K562 treated with DMSO at 1 percent for 48 hours (cell line): ENCODE measurements around the gene NABP2. TPM values are rescaled to one million over a fixed set of nuclear protein-coding genes. Genes with fewer than 3 reads are reported as not detected.

Experiments used
- total RNA-seq: library from RNA; unstranded; fragments of 300-600 nt; gene quantifications from 2 replicates; pipeline ENCODE4 v1.2.3, GENCODE V29; 2022; ENCODE audit warnings: low replicate concordance; ENCODE audit errors: extremely low read depth

Gene NABP2
- total RNA-seq, result not detected in 2 replicates

DNA sequence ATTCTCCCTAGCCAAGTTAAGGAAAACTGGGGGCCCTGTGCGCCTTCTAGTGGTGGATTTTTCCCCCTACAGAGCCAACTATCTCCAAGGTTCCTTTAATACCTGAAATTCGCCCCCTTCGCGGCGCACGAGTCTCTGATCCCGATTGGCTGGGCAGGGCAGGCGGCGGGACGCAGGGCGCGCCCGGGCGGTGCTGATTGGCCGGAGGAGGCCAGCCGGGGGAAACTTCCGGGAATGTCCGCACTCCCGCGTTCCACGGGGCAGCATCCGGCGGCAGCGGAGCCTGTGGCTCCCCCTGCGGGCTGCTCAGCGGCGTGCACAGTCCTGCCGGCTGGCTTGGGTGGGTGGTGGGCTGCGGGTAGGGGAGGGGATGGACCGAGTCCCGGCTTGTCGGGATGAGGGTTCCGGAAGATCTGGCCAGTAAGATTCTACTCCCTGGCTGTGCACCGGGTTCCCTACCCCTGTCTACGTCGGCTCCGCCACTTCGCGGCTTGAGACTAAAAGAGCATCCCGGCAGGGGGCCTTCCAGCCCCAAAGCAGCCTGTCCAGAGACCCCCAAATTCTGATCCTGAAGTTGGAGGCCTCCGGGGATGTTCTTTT, at the start of gene NABP2:
TSS of gene NABP2 (plus strand) at position 241 of the 600 bp plus-strand sequence. CDS start 515 bp downstream, outside the sequence.

DNA sequence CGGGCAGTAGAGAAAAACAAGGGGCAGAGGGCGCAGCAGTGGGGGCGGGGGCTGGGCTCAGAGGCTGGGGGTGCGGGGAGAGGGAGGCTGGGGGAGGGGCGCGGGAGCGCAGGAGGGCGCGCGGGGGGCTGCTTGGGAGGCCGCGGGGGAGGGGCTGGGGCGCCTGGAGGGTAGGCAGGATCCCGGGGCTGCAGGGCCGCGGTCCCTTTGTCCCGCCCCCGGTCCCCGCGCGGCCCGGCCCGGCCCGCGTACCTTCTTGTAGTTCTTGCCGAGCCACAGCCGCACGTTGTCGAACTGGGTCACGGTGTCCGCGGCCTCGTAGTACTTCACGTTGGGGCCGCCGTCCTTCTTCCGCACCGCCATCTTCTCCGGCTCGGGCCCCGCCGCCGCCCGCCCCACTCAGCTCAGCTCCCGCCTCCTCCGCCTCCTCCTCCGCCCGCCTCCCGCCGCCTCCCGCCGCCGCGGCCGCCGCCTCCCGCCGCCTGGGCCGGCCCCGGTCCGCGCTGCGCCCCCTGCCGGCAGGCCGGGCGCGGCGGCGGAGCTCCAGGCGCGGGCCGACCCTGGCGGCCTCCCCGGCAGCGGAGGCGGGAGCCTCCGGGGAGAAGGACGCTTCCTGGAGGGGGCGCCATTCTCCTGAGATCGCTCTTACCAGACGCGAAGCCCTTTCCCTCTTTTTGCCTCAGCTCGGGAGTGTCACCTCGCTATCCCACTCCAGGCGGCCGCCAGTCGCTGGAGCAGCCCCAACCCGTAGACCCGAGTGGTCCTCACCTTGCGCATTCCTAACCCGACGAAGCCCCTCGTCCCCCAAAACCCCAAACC, 34.8 kb upstream of the NABP2 start, which contains the start of gene SMARCC2:
TSS of gene SMARCC2 (minus strand) at position 385 of the 819 bp plus-strand sequence. CDS start at position 363, 22 bp downstream.

DNA sequence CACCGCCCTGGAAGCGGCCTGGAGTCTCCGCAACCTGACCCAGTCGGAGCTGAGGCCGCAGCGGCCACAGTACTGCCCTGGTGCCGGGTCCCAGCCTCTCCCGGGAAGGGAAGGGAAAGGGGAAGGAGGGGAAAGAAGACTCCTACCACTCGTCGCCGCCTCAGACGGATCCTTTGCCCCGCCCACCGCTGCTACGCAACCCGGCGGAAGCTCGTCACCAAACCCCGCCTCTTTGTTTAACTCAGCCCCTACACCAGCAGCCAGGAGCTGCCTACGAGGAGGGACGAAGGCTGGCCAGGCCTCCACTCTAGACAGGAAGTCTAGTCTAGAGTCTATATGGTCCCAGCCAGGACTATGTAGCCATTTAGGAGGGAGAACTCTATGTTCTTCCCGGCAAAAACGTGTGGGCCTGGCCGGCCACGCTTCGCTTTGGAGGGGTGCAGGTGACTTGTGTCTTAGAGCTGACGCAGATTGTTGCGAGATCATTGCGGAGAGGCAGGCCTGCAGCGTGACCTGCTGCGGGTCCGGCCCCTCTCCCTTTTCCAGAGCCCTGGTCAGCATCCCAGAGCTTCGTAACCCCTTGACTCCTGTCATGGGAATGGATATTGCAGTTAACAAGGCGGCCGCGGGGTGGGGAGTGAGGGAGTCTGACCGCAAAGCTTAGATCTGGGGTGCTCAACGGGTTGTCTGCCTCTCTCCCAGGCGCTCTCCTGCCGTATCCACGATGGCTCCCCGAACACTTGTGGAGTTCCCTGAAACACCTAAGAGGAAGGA, 2.2 kb upstream of the NABP2 start, which contains the start of gene RNF41:
TSS of gene RNF41 (minus strand) at position 166 of the 774 bp plus-strand sequence. CDS start 7,875 bp downstream, outside the sequence.

DNA sequence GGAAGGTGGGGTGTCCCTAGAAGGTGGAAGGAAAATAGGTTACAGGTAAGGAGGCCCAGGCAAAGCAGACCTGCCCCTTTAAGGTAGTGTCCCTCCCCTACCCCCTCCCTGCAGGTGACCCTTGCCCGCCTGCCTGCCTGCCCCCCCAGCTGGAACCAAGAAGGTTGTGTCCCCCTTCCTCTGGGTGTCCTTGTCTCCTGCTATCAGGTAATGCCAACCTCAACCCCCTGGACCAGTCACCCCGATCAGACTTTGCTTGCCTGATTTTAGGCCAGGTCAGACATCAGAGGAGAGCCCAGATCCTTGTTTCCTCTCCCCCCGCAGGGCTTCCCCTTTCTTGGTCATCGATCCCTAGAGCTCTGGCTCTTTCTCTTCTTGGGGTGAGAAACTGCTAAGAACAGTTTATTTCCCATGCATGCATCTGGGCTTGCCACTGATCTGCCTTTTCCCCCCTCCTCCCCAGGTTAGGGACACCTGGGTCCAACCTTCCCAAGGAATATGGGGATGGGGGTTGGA, 5.8 kb downstream of the NABP2 start, which contains the start of gene SLC39A5:
TSS of gene SLC39A5 (plus strand) at position 136 of the 516 bp plus-strand sequence. CDS start 1,224 bp downstream, outside the sequence.

DNA sequence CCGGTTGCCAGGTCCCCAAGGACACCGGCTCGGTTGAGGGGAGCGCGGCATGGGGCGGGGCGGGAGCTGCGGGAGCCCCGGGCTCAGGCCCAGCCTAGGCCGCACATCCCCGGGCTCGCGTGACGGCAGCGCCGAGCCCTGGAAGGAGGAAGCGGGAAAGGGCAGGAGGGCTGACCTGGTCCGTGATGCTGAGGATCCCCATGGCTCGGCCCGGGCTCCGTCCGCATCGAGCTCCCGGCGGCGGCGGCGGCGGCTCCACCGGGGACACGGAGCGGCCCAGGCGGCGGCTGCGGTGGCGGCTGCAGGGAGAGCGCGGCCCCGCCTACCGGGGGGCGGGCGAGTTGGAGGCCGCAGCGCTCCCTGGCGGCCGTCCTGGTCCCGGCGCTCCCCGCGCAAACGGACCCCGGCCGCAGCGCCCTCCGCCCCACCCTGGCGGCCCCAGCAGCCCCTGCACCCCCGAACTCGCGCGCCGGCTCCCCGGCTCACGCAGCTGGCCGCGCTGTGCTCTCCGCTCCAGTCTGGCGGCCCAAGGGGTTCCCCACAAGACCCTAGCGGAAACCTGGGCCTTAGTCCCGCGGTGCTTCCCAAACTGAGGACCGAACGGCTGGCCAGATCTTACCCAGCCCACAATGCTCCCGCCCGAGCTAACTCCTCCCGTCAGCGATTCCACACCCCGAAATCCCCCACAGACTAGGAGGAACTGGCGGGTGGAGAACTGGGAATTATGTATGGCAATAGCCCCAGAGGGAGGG, 34.1 kb downstream of the NABP2 start, which contains the start of gene ANKRD52:
TSS of gene ANKRD52 (minus strand) at position 317 of the 752 bp plus-strand sequence. CDS start at position 202, 115 bp downstream.

DNA sequence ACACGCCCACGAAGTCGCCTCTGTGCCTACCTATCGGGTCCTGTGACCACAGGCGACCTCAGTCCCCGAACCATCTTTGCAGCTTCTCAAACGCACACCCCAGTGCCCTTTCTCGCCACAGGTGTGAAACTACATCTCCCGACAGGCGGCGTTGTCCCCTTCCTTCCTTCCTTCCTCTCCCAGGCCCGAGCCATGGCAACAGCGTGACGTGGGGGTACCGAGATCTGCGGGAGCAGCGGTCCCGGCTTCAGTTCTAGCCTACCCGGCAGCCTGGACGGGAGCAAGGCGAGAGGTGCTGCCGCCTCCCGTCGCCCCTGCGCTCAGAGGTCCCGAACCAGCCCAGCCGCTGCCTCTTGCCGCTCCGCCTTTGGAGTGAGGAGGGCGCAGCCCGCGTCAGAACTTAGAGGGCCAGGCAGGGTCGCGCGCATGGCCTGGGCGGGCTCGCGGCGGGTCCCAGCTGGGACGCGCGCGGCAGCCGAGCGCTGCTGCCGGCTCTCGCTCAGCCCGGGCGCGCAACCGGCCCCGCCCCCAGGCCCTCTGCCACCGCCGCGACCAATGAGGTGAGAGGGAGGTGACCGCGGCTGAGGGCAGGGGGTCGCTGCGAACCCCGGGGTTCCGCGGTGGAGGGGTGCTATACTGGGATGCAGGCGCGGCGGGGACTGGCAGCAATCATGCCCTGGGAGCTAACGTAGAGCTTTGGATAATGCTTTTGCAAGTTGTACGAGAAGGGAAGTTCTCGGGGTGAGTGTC, 42.7 kb downstream of the NABP2 start, which contains the start of gene COQ10A:
TSS of gene COQ10A (plus strand) at position 250 of the 750 bp plus-strand sequence. CDS start at position 427, 177 bp downstream.

Other genes starting within 250 kb of the NABP2 start
- not detected in 2 replicates for gene SUOX, start 227.1 kb upstream of the NABP2 start, total RNA-seq
- not detected in 2 replicates for gene IKZF4, start 203.3 kb upstream of the NABP2 start, total RNA-seq
- gene RPS26, start 182.4 kb upstream of the NABP2 start, total RNA-seq, result not detected in 2 replicates
- gene ERBB3, start 144.2 kb upstream of the NABP2 start, total RNA-seq, result not detected in 2 replicates
- not detected in 2 replicates for gene PA2G4, start 119.8 kb upstream of the NABP2 start, total RNA-seq
- 6,813 TPM in 1 of 2 replicates, not detected in the other for gene RPL41, start 107.7 kb upstream of the NABP2 start, total RNA-seq
- gene ZC3H10, start 106.1 kb upstream of the NABP2 start, total RNA-seq, result not detected in 2 replicates
- 641 TPM in 1 of 2 replicates, not detected in the other for gene ESYT1, start 96.1 kb upstream of the NABP2 start, total RNA-seq
- not detected in 2 replicates for gene MYL6B, start 71.8 kb upstream of the NABP2 start, total RNA-seq
- gene MYL6, start 66.0 kb upstream of the NABP2 start, total RNA-seq, result 1,727 TPM in 1 of 2 replicates, not detected in the other
- not detected in 2 replicates for gene SMARCC2, start 34.9 kb upstream of the NABP2 start, total RNA-seq
- gene RNF41, start 2.4 kb upstream of the NABP2 start, total RNA-seq, result not detected in 2 replicates
- gene SLC39A5, start 5.7 kb downstream of the NABP2 start, total RNA-seq, result not detected in 2 replicates
- not detected in 2 replicates for gene ANKRD52, start 34.0 kb downstream of the NABP2 start, total RNA-seq
- gene COQ10A, start 42.6 kb downstream of the NABP2 start, total RNA-seq, result not detected in 2 replicates
- 326 TPM in 1 of 2 replicates, not detected in the other for gene CS, start 76.0 kb downstream of the NABP2 start, total RNA-seq
- gene CNPY2, start 91.6 kb downstream of the NABP2 start, total RNA-seq, result not detected in 2 replicates
- not detected in 2 replicates for gene PAN2, start 109.7 kb downstream of the NABP2 start, total RNA-seq
- gene IL23A, start 114.5 kb downstream of the NABP2 start, total RNA-seq, result not detected in 2 replicates
- gene STAT2, start 135.8 kb downstream of the NABP2 start, total RNA-seq, result not detected in 2 replicates
- not detected in 2 replicates for gene APOF, start 138.5 kb downstream of the NABP2 start, total RNA-seq
- not detected in 2 replicates for gene TIMELESS, start 225.1 kb downstream of the NABP2 start, total RNA-seq
- not detected in 2 replicates for gene MIP, start 230.3 kb downstream of the NABP2 start, total RNA-seq
- not detected in 2 replicates for gene SPRYD4, start 244.2 kb downstream of the NABP2 start, total RNA-seq